GM12878 (cell line): ENCODE results near the gene CTCFL. TPM values are rescaled to one million over a fixed set of nuclear protein-coding genes. Genes with fewer than 3 reads are reported as not detected.

Experiments used
- ASH2L ChIP-seq: fragments of 300-600, 200-600 bp; sonication (generic); IDR thresholded peaks from 2 replicates; pipeline ENCODE4 v1.6.1; 2017; ENCODE audit warnings: low read depth, mild to moderate bottlenecking, borderline replicate concordance
- HDAC2 ChIP-seq: fragments of 200-600 bp; sonication (generic); IDR thresholded peaks from 2 replicates; pipeline ENCODE4 v1.6.1; 2017
- HDAC6 ChIP-seq: fragments of 200-600 bp; sonication (generic); IDR thresholded peaks from one replicate; pipeline ENCODE4 v1.8.0; 2017; ENCODE audit warnings: antibody characterized with exemption; ENCODE audit not compliant: unreplicated experiment
- KLF5 ChIP-seq: fragments of 450-650 bp; IDR thresholded peaks from 2 replicates; pipeline ENCODE4 v1.6.1; 2014; ENCODE audit warnings: mild to moderate bottlenecking; ENCODE audit not compliant: partially characterized antibody
- RAD51 ChIP-seq: fragments of 450-650 bp; IDR thresholded peaks from 2 replicates; pipeline ENCODE4 v1.6.1; 2016; ENCODE audit warnings: moderate library complexity, mild to moderate bottlenecking, inconsistent platforms
- RELA ChIP-seq: fragments of 450-650 bp; IDR thresholded peaks from 2 replicates; pipeline ENCODE4 v1.8.0; 2014; ENCODE audit warnings: borderline replicate concordance; ENCODE audit not compliant: partially characterized antibody
- RUNX3 ChIP-seq: IDR thresholded peaks from 2 replicates; pipeline ENCODE4 v1.6.1; 2012; ENCODE audit warnings: low read length, inconsistent platforms
- SPI1 ChIP-seq: IDR thresholded peaks from 2 replicates; pipeline ENCODE4 v1.6.1; 2011; ENCODE audit warnings: low read depth, mild to moderate bottlenecking, low read length, moderate library complexity, borderline replicate concordance; ENCODE audit not compliant: insufficient read depth
- SREBF1 ChIP-seq: IDR thresholded peaks from 2 replicates; pipeline ENCODE4 v1.6.1; 2012; ENCODE audit warnings: mild to moderate bottlenecking, low read length
- SRF ChIP-seq, 2 experiments: IDR thresholded peaks; 2 replicates each; pipeline ENCODE4 v1.6.1; 2011; ENCODE audit warnings: low read depth in 2 of 2, low read length in 2 of 2, mild to moderate bottlenecking in 1 of 2, moderate library complexity in 1 of 2
- SUPT20H ChIP-seq: IDR thresholded peaks from 2 replicates; pipeline ENCODE4 v1.6.1; 2011; ENCODE audit warnings: low read depth, mild to moderate bottlenecking, low read length, moderate library complexity, borderline replicate concordance; ENCODE audit not compliant: control insufficient read depth
- ZNF24 ChIP-seq: fragments of 450-650 bp; IDR thresholded peaks from 2 replicates; pipeline ENCODE4 v1.6.1; 2017; ENCODE audit warnings: antibody characterized with exemption, mild to moderate bottlenecking
- ZNF384 ChIP-seq: IDR thresholded peaks from 2 replicates; pipeline ENCODE4 v1.6.1; 2012; ENCODE audit warnings: low read depth, mild to moderate bottlenecking, low read length, improper control_type of control experiment, borderline replicate concordance
- ZZZ3 ChIP-seq: IDR thresholded peaks from 2 replicates; pipeline ENCODE4 v1.6.1; 2011; ENCODE audit warnings: low read depth; ENCODE audit not compliant: control insufficient read depth, insufficient read length
- polyA plus RNA-seq, 11 experiments: library from polyadenylated mRNA; depleted of rRNA in 4 of 11; unstranded in 6 of 11; stranded (reverse) in 5 of 11; fragments of >200 nt; fragmentation: Nextera tagmentation in 4 of 11; fragmentation: Illumina TruSeq in 1 of 11; extraction: Ambion mirVana in 4 of 11; extraction: Trizol in 1 of 11; gene quantifications; 1 replicate in 1 of 11; 2 replicates in 10 of 11; pipeline versions ENCODE4 v1.2.1 to v1.2.3, GENCODE V29; 2011 to 2016; ENCODE audit warnings: inconsistent platforms in 2 of 11, missing spikeins in 2 of 11, low read depth in 1 of 11
- total RNA-seq, 4 experiments: library from RNA; depleted of rRNA in 3 of 4; stranded (reverse); fragments of >200 nt in 3 of 4; fragmentation: Illumina TruSeq in 1 of 4; extraction: Trizol in 1 of 4; gene quantifications; 2 replicates each; pipeline versions ENCODE4 v1.2.1 to v1.2.3, GENCODE V29; 2013 to 2021
- TF ChIP-seq, protein P1 (sequence below): fragments of 450-650 bp; IDR thresholded peaks from 2 replicates; pipeline ENCODE4 v1.6.1; 2016; ENCODE audit warnings: mild to moderate bottlenecking, moderate library complexity, borderline replicate concordance
- TF ChIP-seq, protein P2 (sequence below): IDR thresholded peaks from 2 replicates; pipeline ENCODE4 v1.6.1; 2011; ENCODE audit warnings: mild to moderate bottlenecking, low read depth, low read length, moderate library complexity; ENCODE audit not compliant: insufficient replicate concordance
- TF ChIP-seq, protein P3 (sequence below): fragments of 450-650 bp; IDR thresholded peaks from 2 replicates; pipeline ENCODE4 v1.6.1; 2017; ENCODE audit warnings: antibody characterized with exemption, mild to moderate bottlenecking, moderate library complexity
- TF ChIP-seq, protein P4 (sequence below): IDR thresholded peaks from 2 replicates; pipeline ENCODE4 v1.6.1; 2011; ENCODE audit warnings: borderline replicate concordance, low read depth, mild to moderate bottlenecking, moderate library complexity, low read length; ENCODE audit not compliant: insufficient read depth, poor library complexity, severe bottlenecking

Gene CTCFL
- total and polyA plus RNA-seq, 10 of the 15 experiments (the other 5 are each of a cell fraction or from before 2014, with no cell fraction given): 0.06 to 0.20 (median 0.11) TPM; not detected in 4

DNA sequence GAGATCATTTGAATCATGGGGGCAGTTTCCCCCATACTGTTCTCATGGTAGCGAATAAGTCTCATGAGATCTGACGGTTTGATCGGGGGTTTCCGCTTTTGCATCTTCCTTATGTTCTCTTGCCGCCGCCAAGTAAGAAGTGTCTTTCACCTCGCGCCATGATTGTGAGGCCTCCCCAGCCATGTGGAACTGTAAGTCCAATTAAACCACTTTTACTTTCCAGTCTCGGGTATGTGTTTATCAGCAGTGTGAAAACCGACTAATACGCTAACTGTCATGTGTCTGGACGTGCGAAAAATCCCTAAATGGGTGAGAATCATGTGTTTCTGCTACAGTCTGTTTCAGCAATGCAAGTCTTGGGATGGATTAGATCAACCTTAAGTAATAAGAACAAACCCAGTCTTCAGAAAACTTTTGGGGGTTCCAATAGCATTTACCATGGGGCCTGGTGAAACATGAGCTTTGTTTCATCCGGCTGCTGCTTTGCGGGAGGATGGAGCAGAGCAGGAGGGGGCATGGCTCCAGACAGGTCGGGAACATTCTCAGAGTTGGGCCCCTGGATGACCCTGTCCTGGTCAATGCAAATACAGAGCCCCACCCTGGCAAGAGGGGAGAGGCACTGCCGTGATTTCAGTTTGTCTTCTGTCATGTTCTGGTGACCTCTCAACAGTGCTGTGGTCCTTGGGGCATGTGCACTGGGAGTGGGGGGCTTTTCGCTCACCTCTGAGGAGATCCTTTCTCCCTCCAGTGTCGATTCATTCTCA is 41.5 kb downstream of the CTCFL start (continued):
- TF ChIP-seq, protein P1, sequence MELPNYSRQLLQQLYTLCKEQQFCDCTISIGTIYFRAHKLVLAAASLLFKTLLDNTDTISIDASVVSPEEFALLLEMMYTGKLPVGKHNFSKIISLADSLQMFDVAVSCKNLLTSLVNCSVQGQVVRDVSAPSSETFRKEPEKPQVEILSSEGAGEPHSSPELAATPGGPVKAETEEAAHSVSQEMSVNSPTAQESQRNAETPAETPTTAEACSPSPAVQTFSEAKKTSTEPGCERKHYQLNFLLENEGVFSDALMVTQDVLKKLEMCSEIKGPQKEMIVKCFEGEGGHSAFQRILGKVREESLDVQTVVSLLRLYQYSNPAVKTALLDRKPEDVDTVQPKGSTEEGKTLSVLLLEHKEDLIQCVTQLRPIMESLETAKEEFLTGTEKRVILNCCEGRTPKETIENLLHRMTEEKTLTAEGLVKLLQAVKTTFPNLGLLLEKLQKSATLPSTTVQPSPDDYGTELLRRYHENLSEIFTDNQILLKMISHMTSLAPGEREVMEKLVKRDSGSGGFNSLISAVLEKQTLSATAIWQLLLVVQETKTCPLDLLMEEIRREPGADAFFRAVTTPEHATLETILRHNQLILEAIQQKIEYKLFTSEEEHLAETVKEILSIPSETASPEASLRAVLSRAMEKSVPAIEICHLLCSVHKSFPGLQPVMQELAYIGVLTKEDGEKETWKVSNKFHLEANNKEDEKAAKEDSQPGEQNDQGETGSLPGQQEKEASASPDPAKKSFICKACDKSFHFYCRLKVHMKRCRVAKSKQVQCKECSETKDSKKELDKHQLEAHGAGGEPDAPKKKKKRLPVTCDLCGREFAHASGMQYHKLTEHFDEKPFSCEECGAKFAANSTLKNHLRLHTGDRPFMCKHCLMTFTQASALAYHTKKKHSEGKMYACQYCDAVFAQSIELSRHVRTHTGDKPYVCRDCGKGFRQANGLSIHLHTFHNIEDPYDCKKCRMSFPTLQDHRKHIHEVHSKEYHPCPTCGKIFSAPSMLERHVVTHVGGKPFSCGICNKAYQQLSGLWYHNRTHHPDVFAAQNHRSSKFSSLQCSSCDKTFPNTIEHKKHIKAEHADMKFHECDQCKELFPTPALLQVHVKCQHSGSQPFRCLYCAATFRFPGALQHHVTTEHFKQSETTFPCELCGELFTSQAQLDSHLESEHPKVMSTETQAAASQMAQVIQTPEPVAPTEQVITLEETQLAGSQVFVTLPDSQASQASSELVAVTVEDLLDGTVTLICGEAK: no peak; the same call in 1 of the 2 replicates
- no peak for TF ChIP-seq SREBF1
- TF ChIP-seq, protein P2, sequence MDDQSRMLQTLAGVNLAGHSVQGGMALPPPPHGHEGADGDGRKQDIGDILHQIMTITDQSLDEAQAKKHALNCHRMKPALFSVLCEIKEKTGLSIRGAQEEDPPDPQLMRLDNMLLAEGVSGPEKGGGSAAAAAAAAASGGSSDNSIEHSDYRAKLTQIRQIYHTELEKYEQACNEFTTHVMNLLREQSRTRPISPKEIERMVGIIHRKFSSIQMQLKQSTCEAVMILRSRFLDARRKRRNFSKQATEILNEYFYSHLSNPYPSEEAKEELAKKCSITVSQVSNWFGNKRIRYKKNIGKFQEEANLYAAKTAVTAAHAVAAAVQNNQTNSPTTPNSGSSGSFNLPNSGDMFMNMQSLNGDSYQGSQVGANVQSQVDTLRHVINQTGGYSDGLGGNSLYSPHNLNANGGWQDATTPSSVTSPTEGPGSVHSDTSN: no peak
- peak; percentile 99 for TF ChIP-seq RELA
- TF ChIP-seq ASH2L: no peak
- peak; percentile 78 for TF ChIP-seq RUNX3
- TF ChIP-seq HDAC2: no peak
- no peak for TF ChIP-seq ZZZ3
- TF ChIP-seq ZNF384: no peak
- TF ChIP-seq SPI1: peak; percentile 63; the same call in 1 of the 2 replicates
- TF ChIP-seq, protein P3, sequence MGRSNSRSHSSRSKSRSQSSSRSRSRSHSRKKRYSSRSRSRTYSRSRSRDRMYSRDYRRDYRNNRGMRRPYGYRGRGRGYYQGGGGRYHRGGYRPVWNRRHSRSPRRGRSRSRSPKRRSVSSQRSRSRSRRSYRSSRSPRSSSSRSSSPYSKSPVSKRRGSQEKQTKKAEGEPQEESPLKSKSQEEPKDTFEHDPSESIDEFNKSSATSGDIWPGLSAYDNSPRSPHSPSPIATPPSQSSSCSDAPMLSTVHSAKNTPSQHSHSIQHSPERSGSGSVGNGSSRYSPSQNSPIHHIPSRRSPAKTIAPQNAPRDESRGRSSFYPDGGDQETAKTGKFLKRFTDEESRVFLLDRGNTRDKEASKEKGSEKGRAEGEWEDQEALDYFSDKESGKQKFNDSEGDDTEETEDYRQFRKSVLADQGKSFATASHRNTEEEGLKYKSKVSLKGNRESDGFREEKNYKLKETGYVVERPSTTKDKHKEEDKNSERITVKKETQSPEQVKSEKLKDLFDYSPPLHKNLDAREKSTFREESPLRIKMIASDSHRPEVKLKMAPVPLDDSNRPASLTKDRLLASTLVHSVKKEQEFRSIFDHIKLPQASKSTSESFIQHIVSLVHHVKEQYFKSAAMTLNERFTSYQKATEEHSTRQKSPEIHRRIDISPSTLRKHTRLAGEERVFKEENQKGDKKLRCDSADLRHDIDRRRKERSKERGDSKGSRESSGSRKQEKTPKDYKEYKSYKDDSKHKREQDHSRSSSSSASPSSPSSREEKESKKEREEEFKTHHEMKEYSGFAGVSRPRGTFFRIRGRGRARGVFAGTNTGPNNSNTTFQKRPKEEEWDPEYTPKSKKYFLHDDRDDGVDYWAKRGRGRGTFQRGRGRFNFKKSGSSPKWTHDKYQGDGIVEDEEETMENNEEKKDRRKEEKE: no peak
- no peak for TF ChIP-seq KLF5
- TF ChIP-seq, protein P4, sequence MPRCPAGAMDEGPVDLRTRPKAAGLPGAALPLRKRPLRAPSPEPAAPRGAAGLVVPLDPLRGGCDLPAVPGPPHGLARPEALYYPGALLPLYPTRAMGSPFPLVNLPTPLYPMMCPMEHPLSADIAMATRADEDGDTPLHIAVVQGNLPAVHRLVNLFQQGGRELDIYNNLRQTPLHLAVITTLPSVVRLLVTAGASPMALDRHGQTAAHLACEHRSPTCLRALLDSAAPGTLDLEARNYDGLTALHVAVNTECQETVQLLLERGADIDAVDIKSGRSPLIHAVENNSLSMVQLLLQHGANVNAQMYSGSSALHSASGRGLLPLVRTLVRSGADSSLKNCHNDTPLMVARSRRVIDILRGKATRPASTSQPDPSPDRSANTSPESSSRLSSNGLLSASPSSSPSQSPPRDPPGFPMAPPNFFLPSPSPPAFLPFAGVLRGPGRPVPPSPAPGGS: peak; percentile 86
- TF ChIP-seq HDAC6: no peak
- TF ChIP-seq SRF (IDR thresholded peaks at IDR 0.05; ENCODE audit: low read depth in 2 of 2, low read length in 2 of 2): 0 out of 4 replicates have a peak, but pooled peaks of 1 of the 2 experiments have one; percentile 32
- TF ChIP-seq ZNF24: 0 out of 2 replicates have a peak, but pooled peaks have one; percentile 38
- peak; percentile 92 for TF ChIP-seq RAD51
- TF ChIP-seq SUPT20H: no peak
